Neuron (in vitro differentiated cells): ENCODE data around the gene RBM47.
"Not testable (repeated sequence)": the region's sequence is repeated elsewhere in the genome, so short reads cannot be mapped to it uniquely, and the experiment has no call there.

ENCODE experiments used
- H2AFZ ChIP-seq: one replicate; pipeline ENCODE4 v1.6.1; 2013; ENCODE audit warnings: low read depth, mild to moderate bottlenecking, inconsistent platforms, low read length, moderate library complexity
- H3K27me3 ChIP-seq: one replicate; pipeline ENCODE4 v1.6.1; 2013; ENCODE audit warnings: low read length; ENCODE audit not compliant: insufficient read depth
- H3K36me3 ChIP-seq: one replicate; pipeline ENCODE4 v1.6.1; 2013; ENCODE audit warnings: low read length; ENCODE audit not compliant: insufficient read depth
- H3K4me1 ChIP-seq: one replicate; pipeline ENCODE4 v1.6.1; 2013; ENCODE audit warnings: low read length; ENCODE audit not compliant: insufficient read depth
- H3K4me3 ChIP-seq: 2 replicates; pipeline ENCODE4 v1.5.1; 2013; ENCODE audit warnings: mild to moderate bottlenecking, low read length, moderate library complexity
- H3K9me3 ChIP-seq: one replicate; pipeline ENCODE4 v1.6.1; 2013; ENCODE audit warnings: low read length

RBM47 gene

GRCh38 chr4:40441430-40441829, 188.2 kb downstream of the RBM47 start:
- no peak overlapping the region for H3K4me3 ChIP-seq
- H3K9me3 ChIP-seq = peaks cover 2% of the 10 kb centered on the region

GRCh38 chr4:40439519-40439918, 190.1 kb downstream of the RBM47 start:
- H3K27me3 ChIP-seq = no peaks in the 10 kb centered on the region
- H3K4me3 ChIP-seq = no peak overlapping the region
- H3K4me1 ChIP-seq = no peaks in the 10 kb centered on the region
- peaks cover 2% of the 10 kb centered on the region for H3K9me3 ChIP-seq
- H3K36me3 ChIP-seq = no peaks in the 10 kb centered on the region
- H2AFZ ChIP-seq = no peak overlapping the region

More at GRCh38 chr4:40441430-40441829, 188.2 kb downstream of the RBM47 start:
- no peaks in the 10 kb centered on the region for H3K4me1 ChIP-seq
- H3K36me3 ChIP-seq = no peaks in the 10 kb centered on the region
- H2AFZ ChIP-seq = no peak overlapping the region
- no peaks in the 10 kb centered on the region for H3K27me3 ChIP-seq

- Histone ChIP-seq H2AFZ (no peak overlapping the region), H3K36me3 (no peaks in the 10 kb centered on the region), H3K27me3 (no peaks in the 10 kb centered on the region), H3K9me3 (peaks cover 2% of the 10 kb centered on the region), H3K4me3 (no peak overlapping the region), H3K4me1 (no peaks in the 10 kb centered on the region)
These were observed 191.2 kb downstream of the RBM47 start for GRCh38 chr4:40438384-40439026.

- Histone ChIP-seq H3K27me3 (no peaks in the 10 kb centered on the region), H3K9me3 (peaks cover 2% of the 10 kb centered on the region), H3K36me3 (no peaks in the 10 kb centered on the region), H2AFZ (no peak overlapping the region), H3K4me3 (no peak overlapping the region), H3K4me1 (no peaks in the 10 kb centered on the region)
These were observed 191.8 kb downstream of the RBM47 start for GRCh38 chr4:40437741-40438383.

- H3K4me3 ChIP-seq, H3K4me1 ChIP-seq, H3K9me3 ChIP-seq, H3K27me3 ChIP-seq, H2AFZ ChIP-seq, H3K36me3 ChIP-seq: not testable (repeated sequence)
These were observed 194.4 kb downstream of the RBM47 start for GRCh38 chr4:40435306-40435705.

- H3K27me3 ChIP-seq = no peaks in the 10 kb centered on the region
- H3K9me3 ChIP-seq = peaks cover 2% of the 10 kb centered on the region
- no peak overlapping the region for H3K4me3 ChIP-seq
- no peaks in the 10 kb centered on the region for H3K4me1 ChIP-seq
- H3K36me3 ChIP-seq = no peaks in the 10 kb centered on the region
- no peak overlapping the region for H2AFZ ChIP-seq
These were observed 195.5 kb downstream of the RBM47 start for GRCh38 chr4:40434126-40434687.

GRCh38 chr4:40432504-40432903, 197.2 kb downstream of the RBM47 start:
- no peak overlapping the region for H2AFZ ChIP-seq
- H3K36me3 ChIP-seq = no peaks in the 10 kb centered on the region
- H3K4me1 ChIP-seq = no peaks in the 10 kb centered on the region
- no peaks in the 10 kb centered on the region for H3K27me3 ChIP-seq
- no peaks in the 10 kb centered on the region for H3K9me3 ChIP-seq
- no peak overlapping the region for H3K4me3 ChIP-seq

GRCh38 chr4:40427871-40428270, 201.8 kb downstream of the RBM47 start:
- not testable (repeated sequence) for H3K4me1 ChIP-seq, H3K36me3 ChIP-seq, H2AFZ ChIP-seq, H3K27me3 ChIP-seq, H3K4me3 ChIP-seq, H3K9me3 ChIP-seq

GRCh38 chr4:40427128-40427527, 202.5 kb downstream of the RBM47 start:
- H3K4me3 ChIP-seq = no peak overlapping the region
- no peaks in the 10 kb centered on the region for H3K36me3 ChIP-seq
- H2AFZ ChIP-seq = no peak overlapping the region
- no peaks in the 10 kb centered on the region for H3K4me1 ChIP-seq
- H3K9me3 ChIP-seq = no peaks in the 10 kb centered on the region
- peaks cover 3% of the 10 kb centered on the region for H3K27me3 ChIP-seq

- peaks cover 3% of the 10 kb centered on the region for H3K27me3 ChIP-seq
- no peaks in the 10 kb centered on the region for H3K9me3 ChIP-seq
- no peaks in the 10 kb centered on the region for H3K36me3 ChIP-seq
- no peak overlapping the region for H2AFZ ChIP-seq
- no peak overlapping the region for H3K4me3 ChIP-seq
- no peaks in the 10 kb centered on the region for H3K4me1 ChIP-seq
These were observed 203.7 kb downstream of the RBM47 start for GRCh38 chr4:40425799-40426574.

- Histone ChIP-seq H3K27me3 (peaks cover 3% of the 10 kb centered on the region), H2AFZ (no peak overlapping the region), H3K4me1 (no peaks in the 10 kb centered on the region), H3K4me3 (no peak overlapping the region), H3K36me3 (no peaks in the 10 kb centered on the region), H3K9me3 (no peaks in the 10 kb centered on the region)
These were observed 205.9 kb downstream of the RBM47 start for GRCh38 chr4:40423735-40424134.

- peaks cover 3% of the 10 kb centered on the region for H3K27me3 ChIP-seq
- no peaks in the 10 kb centered on the region for H3K36me3 ChIP-seq
- H2AFZ ChIP-seq = no peak overlapping the region
- H3K9me3 ChIP-seq = no peaks in the 10 kb centered on the region
- no peak overlapping the region for H3K4me3 ChIP-seq
- H3K4me1 ChIP-seq = no peaks in the 10 kb centered on the region
These were observed 207.6 kb downstream of the RBM47 start for GRCh38 chr4:40421839-40422708.
